ENCODE data around the gene PDXK. TPM values are rescaled to one million over a fixed set of nuclear protein-coding genes. Genes with fewer than 3 reads are reported as not detected.

PDXK gene
- polyA plus RNA-seq, 1 of the 3 experiments (the other 2 are of a cell fraction) = 85.7 TPM

DNA sequence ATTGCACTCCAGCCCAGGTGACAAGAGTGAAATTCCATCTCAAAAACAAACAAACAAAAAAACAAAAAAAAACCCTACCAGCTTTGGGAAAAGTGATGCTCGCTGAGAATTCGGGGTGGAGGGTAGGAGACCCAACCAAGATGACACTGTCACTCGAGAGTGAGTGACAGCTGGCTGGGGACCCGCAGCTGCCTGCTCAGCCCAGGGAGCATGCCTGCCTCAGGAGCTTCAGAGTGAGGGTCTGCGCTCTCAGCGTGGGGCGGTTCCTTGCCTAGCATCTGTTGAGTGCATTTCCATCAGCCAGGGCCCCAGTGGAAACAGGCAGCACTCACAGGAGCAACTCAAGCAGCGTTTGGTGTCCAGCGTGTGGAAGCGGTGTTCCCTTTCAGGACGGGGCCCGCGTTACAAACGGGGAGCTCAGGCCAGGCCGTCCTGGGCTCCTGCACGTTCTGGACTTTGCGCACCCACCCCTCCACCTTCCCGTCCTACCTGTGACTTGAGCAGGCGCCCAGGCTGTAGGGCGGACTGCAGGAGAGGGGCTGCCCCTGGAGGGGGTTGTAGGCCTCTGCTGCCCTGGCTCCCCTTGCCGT is 51.2 kb downstream of the PDXK start:
- 89% methylated on average over 14 of the region's 21 CpGs for WGBS (ENCODE audit: low lambda C conversion rate)
- H3F3A ChIP-seq (replicated peaks; ENCODE audit: insufficient read depth) = peaks cover 17% of the 10 kb centered on the region
- ChIA-PET POLR2A (no interaction called here), CTCF (interaction anchor here (0.8 to 1.5 kb wide), 3 partner anchors 9 to 20 kb away, joined by 3 to 4 read pairs (median 3); partner anchors contain the start of gene RRP1)
- H4K20me1 ChIP-seq (ENCODE audit: insufficient read depth) = no peaks in the 10 kb centered on the region
- peaks cover 0 to 6% of the 10 kb centered on the region in 2 experiments; a peak in 2 of 4 replicates for H3K4me1 ChIP-seq (ENCODE audit: control insufficient read depth in 1 of 2, insufficient read depth in 2 of 2, low read depth in 1 of 2, low read length in 1 of 2)
- no peak for DNase-seq
- no peaks in the 10 kb centered on the region for H3K27me3 ChIP-seq (ENCODE audit: insufficient read depth)
- H3K4me3 ChIP-seq (ENCODE audit: low read depth in 2 of 2, low read length in 1 of 2) = no peak overlapping the region
- H3K9me2 ChIP-seq = no peaks in the 10 kb centered on the region
- no peak overlapping the region for H3K27ac ChIP-seq (ENCODE audit: low read depth in 2 of 2, low read length in 1 of 2)
- H3K36me3 ChIP-seq (replicated peaks in 1 of 2; ENCODE audit: control insufficient read depth in 1 of 2, insufficient read depth in 2 of 2, low read length in 1 of 2) = peaks cover 10 to 13% of the 10 kb centered on the region in 2 experiments
- H3K4me2 ChIP-seq = no peak overlapping the region
- no peak for TF ChIP-seq JUND (IDR thresholded peaks at IDR 0.05)
- H3K9ac ChIP-seq = no peak overlapping the region
- no peaks in the 10 kb centered on the region for H3K9me3 ChIP-seq
- H3K79me2 ChIP-seq (ENCODE audit: insufficient read depth) = peaks cover 7% of the 10 kb centered on the region; the same call in 1 of the 2 replicates
- H2AFZ ChIP-seq (ENCODE audit: low read depth) = no peak overlapping the region

- Histone ChIP-seq H3K9me2 (no peaks in the 10 kb centered on the region), H3K27me3 (ENCODE audit: insufficient read depth) (no peaks in the 10 kb centered on the region), H3K79me2 (ENCODE audit: insufficient read depth) (peaks cover 17% of the 10 kb centered on the region; the same call in 1 of the 2 replicates), H3K4me3 (ENCODE audit: low read depth in 2 of 2, low read length in 1 of 2) (no peak overlapping the region), H3K27ac (ENCODE audit: low read depth in 2 of 2, low read length in 1 of 2) (no peak overlapping the region), H2AFZ (ENCODE audit: low read depth) (no peak overlapping the region), H3K4me1 (ENCODE audit: control insufficient read depth in 1 of 2, insufficient read depth in 2 of 2, low read depth in 1 of 2, low read length in 1 of 2) (peaks cover 0 to 11% of the 10 kb centered on the region in 2 experiments; a peak in 2 of 4 replicates), H3K9ac (no peak overlapping the region), H4K20me1 (ENCODE audit: insufficient read depth) (no peaks in the 10 kb centered on the region), H3K36me3 (replicated peaks in 1 of 2; ENCODE audit: control insufficient read depth in 1 of 2, insufficient read depth in 2 of 2, low read length in 1 of 2) (peaks cover 10 to 13% of the 10 kb centered on the region in 2 experiments), H3K9me3 (no peaks in the 10 kb centered on the region), H3K4me2 (no peak overlapping the region), H3F3A (replicated peaks; ENCODE audit: insufficient read depth) (peaks cover 17% of the 10 kb centered on the region)
- no peak for DNase-seq
- ChIA-PET CTCF (interaction anchor here (1.0 to 1.5 kb wide), 5 partner anchors 9 to 204 kb away, joined by 3 to 4 read pairs (median 3); no protein-coding TSS in a partner anchor), POLR2A (no interaction called here)
- WGBS (ENCODE audit: low lambda C conversion rate) = 89% methylated on average over 12 of the region's 13 CpGs
- TF ChIP-seq, protein P1, sequence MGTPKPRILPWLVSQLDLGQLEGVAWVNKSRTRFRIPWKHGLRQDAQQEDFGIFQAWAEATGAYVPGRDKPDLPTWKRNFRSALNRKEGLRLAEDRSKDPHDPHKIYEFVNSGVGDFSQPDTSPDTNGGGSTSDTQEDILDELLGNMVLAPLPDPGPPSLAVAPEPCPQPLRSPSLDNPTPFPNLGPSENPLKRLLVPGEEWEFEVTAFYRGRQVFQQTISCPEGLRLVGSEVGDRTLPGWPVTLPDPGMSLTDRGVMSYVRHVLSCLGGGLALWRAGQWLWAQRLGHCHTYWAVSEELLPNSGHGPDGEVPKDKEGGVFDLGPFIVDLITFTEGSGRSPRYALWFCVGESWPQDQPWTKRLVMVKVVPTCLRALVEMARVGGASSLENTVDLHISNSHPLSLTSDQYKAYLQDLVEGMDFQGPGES (IDR thresholded peaks at IDR 0.05; ENCODE audit: low read depth, low read length) = no peak
- TF ChIP-seq YY1 (IDR thresholded peaks at IDR 0.05; ENCODE audit: low read depth) (no peak), POLR2AphosphoS5 (IDR thresholded peaks at IDR 0.05; ENCODE audit: low read depth, low read length) (no peak), RXRA (IDR thresholded peaks at IDR 0.05; ENCODE audit: borderline replicate concordance, low read depth) (no peak), JUND (IDR thresholded peaks at IDR 0.05) (no peak), TAF1 (IDR thresholded peaks at IDR 0.05; ENCODE audit: borderline replicate concordance, low read depth, low read length) (no peak), EZH2phosphoT487 (IDR thresholded peaks at IDR 0.05; ENCODE audit: borderline replicate concordance, low read depth) (no peak), GABPA (IDR thresholded peaks at IDR 0.05; ENCODE audit: low read depth) (no peak), FOSL2 (IDR thresholded peaks at IDR 0.05; ENCODE audit: borderline replicate concordance, low read depth) (no peak), GATA2 (CRISPR knock-in tag; IDR thresholded peaks at IDR 0.05) (no peak)
- TF ChIP-seq, protein P2, sequence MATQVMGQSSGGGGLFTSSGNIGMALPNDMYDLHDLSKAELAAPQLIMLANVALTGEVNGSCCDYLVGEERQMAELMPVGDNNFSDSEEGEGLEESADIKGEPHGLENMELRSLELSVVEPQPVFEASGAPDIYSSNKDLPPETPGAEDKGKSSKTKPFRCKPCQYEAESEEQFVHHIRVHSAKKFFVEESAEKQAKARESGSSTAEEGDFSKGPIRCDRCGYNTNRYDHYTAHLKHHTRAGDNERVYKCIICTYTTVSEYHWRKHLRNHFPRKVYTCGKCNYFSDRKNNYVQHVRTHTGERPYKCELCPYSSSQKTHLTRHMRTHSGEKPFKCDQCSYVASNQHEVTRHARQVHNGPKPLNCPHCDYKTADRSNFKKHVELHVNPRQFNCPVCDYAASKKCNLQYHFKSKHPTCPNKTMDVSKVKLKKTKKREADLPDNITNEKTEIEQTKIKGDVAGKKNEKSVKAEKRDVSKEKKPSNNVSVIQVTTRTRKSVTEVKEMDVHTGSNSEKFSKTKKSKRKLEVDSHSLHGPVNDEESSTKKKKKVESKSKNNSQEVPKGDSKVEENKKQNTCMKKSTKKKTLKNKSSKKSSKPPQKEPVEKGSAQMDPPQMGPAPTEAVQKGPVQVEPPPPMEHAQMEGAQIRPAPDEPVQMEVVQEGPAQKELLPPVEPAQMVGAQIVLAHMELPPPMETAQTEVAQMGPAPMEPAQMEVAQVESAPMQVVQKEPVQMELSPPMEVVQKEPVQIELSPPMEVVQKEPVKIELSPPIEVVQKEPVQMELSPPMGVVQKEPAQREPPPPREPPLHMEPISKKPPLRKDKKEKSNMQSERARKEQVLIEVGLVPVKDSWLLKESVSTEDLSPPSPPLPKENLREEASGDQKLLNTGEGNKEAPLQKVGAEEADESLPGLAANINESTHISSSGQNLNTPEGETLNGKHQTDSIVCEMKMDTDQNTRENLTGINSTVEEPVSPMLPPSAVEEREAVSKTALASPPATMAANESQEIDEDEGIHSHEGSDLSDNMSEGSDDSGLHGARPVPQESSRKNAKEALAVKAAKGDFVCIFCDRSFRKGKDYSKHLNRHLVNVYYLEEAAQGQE (IDR thresholded peaks at IDR 0.05; ENCODE audit: low read depth, low read length) = no peak
- TF ChIP-seq, protein P3, sequence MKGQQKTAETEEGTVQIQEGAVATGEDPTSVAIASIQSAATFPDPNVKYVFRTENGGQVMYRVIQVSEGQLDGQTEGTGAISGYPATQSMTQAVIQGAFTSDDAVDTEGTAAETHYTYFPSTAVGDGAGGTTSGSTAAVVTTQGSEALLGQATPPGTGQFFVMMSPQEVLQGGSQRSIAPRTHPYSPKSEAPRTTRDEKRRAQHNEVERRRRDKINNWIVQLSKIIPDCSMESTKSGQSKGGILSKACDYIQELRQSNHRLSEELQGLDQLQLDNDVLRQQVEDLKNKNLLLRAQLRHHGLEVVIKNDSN (IDR thresholded peaks at IDR 0.05; ENCODE audit: borderline replicate concordance, low read depth) = no peak
Observed at GRCh38 chr21:43771199-43771675, 52.3 kb downstream of the PDXK start.

Measured in SK-N-SH (cell line).